Activated T-helper 1 cell treated with anti-CD3 and anti-CD28 coated beads, Interleukin-12 subunit alpha, Interleukin-12 subunit beta, Interleukin-2, Interleukin-4 antibody, amounts not matched to agents 30 ng/mL and 10 ng/mL and 1 ng/mL, durations not matched to agents 14 hours and 24 hours and 36 hours (primary cell): ENCODE data around the gene KCNJ14. TPM values are rescaled to one million over a fixed set of nuclear protein-coding genes. Genes with fewer than 3 reads are reported as not detected.
"Not testable (repeated sequence)": the region's sequence is repeated elsewhere in the genome, so short reads cannot be mapped to it uniquely, and the experiment has no call there.

Experiments used
- DNase-seq: peaks from one replicate; pipeline ENCODE4 v3.0.0; 2021; ENCODE audit warnings: low spot score
- H3K27ac Mint-ChIP-seq: one replicate; pipeline ENCODE4 v1.8.0; 2021; ENCODE audit warnings: mild to moderate bottlenecking, mixed read lengths
- H3K27me3 Mint-ChIP-seq: one replicate; pipeline ENCODE4 v1.8.0; 2022; ENCODE audit warnings: mild to moderate bottlenecking, moderate library complexity, mixed read lengths; ENCODE audit not compliant: insufficient read depth
- H3K36me3 Mint-ChIP-seq: one replicate; pipeline ENCODE4 v1.8.0; 2021; ENCODE audit warnings: low read depth, mixed read lengths
- H3K4me1 Mint-ChIP-seq: one replicate; pipeline ENCODE4 v1.8.0; 2021; ENCODE audit warnings: low read depth, mixed read lengths
- H3K4me3 Mint-ChIP-seq: one replicate; pipeline ENCODE4 v1.8.0; 2021; ENCODE audit warnings: mild to moderate bottlenecking, moderate library complexity, mixed read lengths
- H3K9me3 Mint-ChIP-seq: one replicate; pipeline ENCODE4 v1.8.0; 2021; ENCODE audit warnings: mixed read lengths
- intact Hi-C: fragments of 100-400 bp; cut with micrococcal nuclease; formaldehyde crosslinking; loops from one replicate; pipeline ENCODE4 v1.15.1; 2024
- total RNA-seq: library from RNA; stranded (reverse); gene quantifications from 2 replicates; pipeline ENCODE4 v1.2.3, GENCODE V29; 2022

KCNJ14 gene
- total RNA-seq, 1 donor from 2014 or later, result 2.2 TPM

- Mint-ChIP-seq H3K27me3 (peaks cover 12% of the 10 kb centered on the region), H3K4me1 (peaks cover 21% of the 10 kb centered on the region)
- not testable (repeated sequence) for H3K36me3 Mint-ChIP-seq, H3K27ac Mint-ChIP-seq, H3K4me3 Mint-ChIP-seq, DNase-seq, H3K9me3 Mint-ChIP-seq
- intact Hi-C loops, result loop anchor here (2.0 kb wide), 1 partner anchor 14 kb away; no protein-coding TSS in a partner anchor
These were observed 33.1 kb downstream of the KCNJ14 start for GRCh38 chr19:48488478-48488877.

GRCh38 chr19:48489608-48490216 lies 34.3 kb downstream of the KCNJ14 start:
- Mint-ChIP-seq H3K36me3 (no peaks in the 10 kb centered on the region), H3K27ac (no peak overlapping the region), H3K27me3 (peaks cover 20% of the 10 kb centered on the region), H3K4me1 (peaks cover 27% of the 10 kb centered on the region), H3K9me3 (no peaks in the 10 kb centered on the region), H3K4me3 (no peak overlapping the region)
- intact Hi-C loops, result loop anchor here (1.0 to 5.0 kb wide), 5 partner anchors 13 to 223 kb away; partner anchors contain the start of genes SYNGR4 and TMEM143
- DNase-seq, result peak; percentile 72

- intact Hi-C loops, result loop anchor here (1.0 to 5.0 kb wide), 4 partner anchors 117 to 321 kb away; partner anchors contain the start of genes LIG1, SYNGR4, TMEM143 and ZSWIM9
- H3K9me3 Mint-ChIP-seq, result no peaks in the 10 kb centered on the region
- H3K27me3 Mint-ChIP-seq, result peaks cover 21% of the 10 kb centered on the region
- peaks cover 27% of the 10 kb centered on the region for H3K4me1 Mint-ChIP-seq
- H3K4me3 Mint-ChIP-seq, result peak overlapping the region; percentile 39
- no peak overlapping the region for H3K27ac Mint-ChIP-seq
- DNase-seq, result no peak
- no peaks in the 10 kb centered on the region for H3K36me3 Mint-ChIP-seq
These were observed 35.8 kb downstream of the KCNJ14 start for GRCh38 chr19:48490981-48491792.

- H3K4me3 Mint-ChIP-seq, result peak overlapping the region; percentile 39
- no peaks in the 10 kb centered on the region for H3K36me3 Mint-ChIP-seq
- DNase-seq, result no peak
- no peaks in the 10 kb centered on the region for H3K9me3 Mint-ChIP-seq
- H3K4me1 Mint-ChIP-seq, result peaks cover 27% of the 10 kb centered on the region
- peaks cover 21% of the 10 kb centered on the region for H3K27me3 Mint-ChIP-seq
- intact Hi-C loops, result loop anchor here (1.0 to 5.0 kb wide), 4 partner anchors 129 to 321 kb away; partner anchors contain the start of genes LIG1, SYNGR4, TMEM143 and ZSWIM9
- no peak overlapping the region for H3K27ac Mint-ChIP-seq
These were observed 36.4 kb downstream of the KCNJ14 start for GRCh38 chr19:48491793-48492123.

GRCh38 chr19:48492925-48493717 lies 37.7 kb downstream of the KCNJ14 start:
- intact Hi-C loops, result loop anchor here (1.0 to 5.0 kb wide), 10 partner anchors 9 to 245 kb away; partner anchors contain the start of genes CYTH2, SYNGR4 and TMEM143

GRCh38 chr19:48493718-48494401 lies 38.5 kb downstream of the KCNJ14 start:
- Mint-ChIP-seq H3K27me3 (peaks cover 21% of the 10 kb centered on the region), H3K4me3 (peak overlapping the region; percentile 79), H3K27ac (peak overlapping the region; percentile 12), H3K4me1 (peaks cover 27% of the 10 kb centered on the region), H3K36me3 (no peaks in the 10 kb centered on the region), H3K9me3 (no peaks in the 10 kb centered on the region)
- intact Hi-C loops, result loop anchor here (1.0 to 5.0 kb wide), 10 partner anchors 8 to 244 kb away; partner anchors contain the start of genes CYTH2, SYNGR4 and TMEM143
- no peak for DNase-seq

More at GRCh38 chr19:48492925-48493717, 37.7 kb downstream of the KCNJ14 start:
- peak; percentile 82 for DNase-seq
- H3K4me3 Mint-ChIP-seq, result peak overlapping the region; percentile 68
- peaks cover 27% of the 10 kb centered on the region for H3K4me1 Mint-ChIP-seq
- H3K36me3 Mint-ChIP-seq, result no peaks in the 10 kb centered on the region
- H3K27ac Mint-ChIP-seq, result peak overlapping the region; percentile 29
- H3K9me3 Mint-ChIP-seq, result no peaks in the 10 kb centered on the region
- H3K27me3 Mint-ChIP-seq, result peaks cover 21% of the 10 kb centered on the region

GRCh38 chr19:48495396-48495795 lies 40.0 kb downstream of the KCNJ14 start:
- Mint-ChIP-seq H3K4me3 (peak overlapping the region; percentile 51), H3K4me1 (peaks cover 27% of the 10 kb centered on the region), H3K36me3 (no peaks in the 10 kb centered on the region), H3K9me3 (no peaks in the 10 kb centered on the region), H3K27me3 (peaks cover 23% of the 10 kb centered on the region), H3K27ac (no peak overlapping the region)
- DNase-seq, result no peak
- intact Hi-C loops, result no loop called here

GRCh38 chr19:48496959-48497727 lies 41.8 kb downstream of the KCNJ14 start:
- Mint-ChIP-seq H3K4me1 (peaks cover 20% of the 10 kb centered on the region), H3K9me3 (no peaks in the 10 kb centered on the region), H3K4me3 (no peak overlapping the region), H3K27ac (no peak overlapping the region), H3K36me3 (no peaks in the 10 kb centered on the region), H3K27me3 (peaks cover 17% of the 10 kb centered on the region)
- intact Hi-C loops, result no loop called here
- DNase-seq, result no peak

GRCh38 chr19:48497728-48498594 lies 42.6 kb downstream of the KCNJ14 start:
- H3K4me1 Mint-ChIP-seq, result peaks cover 12% of the 10 kb centered on the region
- H3K27ac Mint-ChIP-seq, result no peak overlapping the region
- H3K9me3 Mint-ChIP-seq, result no peaks in the 10 kb centered on the region
- intact Hi-C loops, result no loop called here
- no peak overlapping the region for H3K4me3 Mint-ChIP-seq
- H3K36me3 Mint-ChIP-seq, result no peaks in the 10 kb centered on the region
- H3K27me3 Mint-ChIP-seq, result peaks cover 11% of the 10 kb centered on the region
- no peak for DNase-seq

- Mint-ChIP-seq H3K4me3 (no peak overlapping the region), H3K36me3 (no peaks in the 10 kb centered on the region), H3K27me3 (peaks cover 11% of the 10 kb centered on the region), H3K9me3 (no peaks in the 10 kb centered on the region), H3K27ac (no peak overlapping the region), H3K4me1 (peaks cover 12% of the 10 kb centered on the region)
- no peak for DNase-seq
- intact Hi-C loops, result no loop called here
These were observed 43.4 kb downstream of the KCNJ14 start for GRCh38 chr19:48498595-48499311.
